Neuronal stem cell (in vitro differentiated cells): ENCODE data around the gene ARMH2.
"Not testable (repeated sequence)": the region's sequence is repeated elsewhere in the genome, so short reads cannot be mapped to it uniquely, and the experiment has no call there.

Experiments
- DNase-seq: peaks from one replicate; pipeline ENCODE4 v3.0.0-alpha.2; 2013; ENCODE audit warnings: low spot score
- H2AFZ ChIP-seq: one replicate; pipeline ENCODE4 v1.6.1; 2013; ENCODE audit warnings: mild to moderate bottlenecking, low read length, inconsistent platforms
- H2AK5ac ChIP-seq: 2 replicates; pipeline ENCODE4 v1.6.1; 2013; ENCODE audit warnings: low read depth, mild to moderate bottlenecking, inconsistent platforms, low read length, moderate library complexity, mixed read lengths
- H2BK120ac ChIP-seq: 2 replicates; pipeline ENCODE4 v1.6.1; 2013; ENCODE audit warnings: low read depth, mild to moderate bottlenecking, inconsistent platforms, low read length, moderate library complexity, mixed read lengths
- H2BK12ac ChIP-seq: one replicate; pipeline ENCODE4 v1.6.1; 2013; ENCODE audit warnings: low read length, inconsistent platforms
- H2BK15ac ChIP-seq: 2 replicates; pipeline ENCODE4 v1.6.1; 2013; ENCODE audit warnings: mild to moderate bottlenecking, low read length, inconsistent platforms, mixed read lengths
- H2BK5ac ChIP-seq: one replicate; pipeline ENCODE4 v1.6.1; 2013; ENCODE audit warnings: inconsistent platforms, mild to moderate bottlenecking, low read length, moderate library complexity
- H3K14ac ChIP-seq: one replicate; pipeline ENCODE4 v1.6.1; 2013; ENCODE audit warnings: low read length, inconsistent platforms
- H3K18ac ChIP-seq: 2 replicates; pipeline ENCODE4 v1.6.1; 2013; ENCODE audit warnings: low read length, inconsistent platforms
- H3K23ac ChIP-seq: 2 replicates; pipeline ENCODE4 v1.6.1; 2013; ENCODE audit warnings: low read depth, mild to moderate bottlenecking, mixed read lengths, low read length, inconsistent platforms; ENCODE audit not compliant: poor library complexity
- H3K27ac ChIP-seq: replicated peaks from 3 replicates; pipeline ENCODE4 v1.5.1; 2013; ENCODE audit warnings: low read length, inconsistent platforms
- H3K27me3 ChIP-seq, 3 experiments: 2 replicates each; pipeline ENCODE4 v1.6.1; 2013; ENCODE audit warnings: low read length in 3 of 3, mild to moderate bottlenecking in 2 of 3, inconsistent platforms in 1 of 3, low read depth in 1 of 3, mixed read lengths in 1 of 3, moderate library complexity in 1 of 3; ENCODE audit not compliant: control insufficient read depth in 3 of 3, insufficient read depth in 3 of 3
- H3K36me3 ChIP-seq, 2 donors: replicated peaks in 1 of 2; 2 replicates each; pipeline ENCODE4 v1.6.1; 2013; ENCODE audit warnings: low read length in 2 of 2; ENCODE audit not compliant: control insufficient read depth in 2 of 2, insufficient read depth in 2 of 2
- H3K4ac ChIP-seq: 2 replicates; pipeline ENCODE4 v1.6.1; 2013; ENCODE audit warnings: inconsistent platforms, mild to moderate bottlenecking, low read length, moderate library complexity
- H3K4me1 ChIP-seq, 2 donors: 1 replicate in 1 of 2; 2 replicates in 1 of 2; pipeline ENCODE4 v1.6.1; 2013; ENCODE audit warnings: low read length in 2 of 2, low read depth in 1 of 2; ENCODE audit not compliant: control insufficient read depth in 2 of 2, insufficient read depth in 1 of 2
- H3K4me2 ChIP-seq: one replicate; pipeline ENCODE4 v1.6.1; 2013; ENCODE audit warnings: mild to moderate bottlenecking, low read length, inconsistent platforms; ENCODE audit not compliant: insufficient read depth, poor library complexity, severe bottlenecking
- H3K4me3 ChIP-seq, 2 donors: 2 replicates each; pipeline ENCODE4 v1.5.1; 2013; ENCODE audit warnings: low read length in 2 of 2, mild to moderate bottlenecking in 2 of 2, inconsistent platforms in 1 of 2, moderate library complexity in 1 of 2
- H3K79me1 ChIP-seq: one replicate; pipeline ENCODE4 v1.6.1; 2013; ENCODE audit warnings: low read depth, mild to moderate bottlenecking, inconsistent platforms, low read length, moderate library complexity
- H3K9ac ChIP-seq: one replicate; pipeline ENCODE4 v1.6.1; 2013; ENCODE audit warnings: mild to moderate bottlenecking, low read depth, low read length, inconsistent platforms; ENCODE audit not compliant: poor library complexity
- H3K9me3 ChIP-seq, 2 donors: replicated peaks in 1 of 2; 2 replicates each; pipeline versions ENCODE3 to v1.6.1; 2013; ENCODE audit warnings: low read length in 2 of 2, mild to moderate bottlenecking in 2 of 2, inconsistent platforms in 1 of 2, low read depth in 1 of 2, mixed read lengths in 1 of 2, moderate library complexity in 1 of 2; ENCODE audit not compliant: control insufficient read depth in 2 of 2, insufficient read depth in 1 of 2
- H4K8ac ChIP-seq: one replicate; pipeline ENCODE4 v1.6.1; 2013; ENCODE audit warnings: low read depth, mild to moderate bottlenecking, inconsistent platforms, low read length, moderate library complexity
- H4K91ac ChIP-seq: one replicate; pipeline ENCODE4 v1.6.1; 2013; ENCODE audit warnings: low read length, low read depth, mild to moderate bottlenecking, inconsistent platforms; ENCODE audit not compliant: poor library complexity
- WGBS, 2 donors: extraction: QIAGEN DNeasy Blood & Tissue Kit; methylation state at CpG; one replicate each; pipeline ENCODE4 v1.1.7; 2013; ENCODE audit warnings: missing lambda C conversion rate in 2 of 2, mixed read lengths in 1 of 2; ENCODE audit not compliant: insufficient read length in 2 of 2, insufficient replicate concordance in 1 of 2; ENCODE audit errors: extremely low coverage in 2 of 2; 5-methylcytosine and 5-hydroxymethylcytosine counted together

Gene ARMH2

GRCh38 chr6:24764833-24765828, 33.6 kb downstream of the ARMH2 start:
- not testable (repeated sequence) for H3K9me3 ChIP-seq, H4K91ac ChIP-seq, H3K23ac ChIP-seq, H3K4me2 ChIP-seq, H2AK5ac ChIP-seq, H2BK15ac ChIP-seq, DNase-seq, H3K4me3 ChIP-seq, H3K27ac ChIP-seq, H3K4me1 ChIP-seq, H2BK120ac ChIP-seq, H2BK5ac ChIP-seq, H3K36me3 ChIP-seq, H3K18ac ChIP-seq, H3K79me1 ChIP-seq, H3K9ac ChIP-seq, H3K14ac ChIP-seq, H3K27me3 ChIP-seq, H3K4ac ChIP-seq, H4K8ac ChIP-seq
- H2AFZ ChIP-seq: peak overlapping the region; percentile 64
- peak overlapping the region; percentile 1 for H2BK12ac ChIP-seq
- no CpG with 5 or more reads among the region's 20 CpGs for WGBS, 2 donors

- H3K4ac ChIP-seq: no peak overlapping the region
- H2BK5ac ChIP-seq: no peak overlapping the region
- no peak overlapping the region for H2BK120ac ChIP-seq
- H4K8ac ChIP-seq: no peak overlapping the region
- H3K18ac ChIP-seq: no peak overlapping the region
- H3K9me3 ChIP-seq: no peaks in the 10 kb centered on the region
- no peak overlapping the region for H3K4me3 ChIP-seq
- H3K79me1 ChIP-seq: no peaks in the 10 kb centered on the region
- peaks cover 0 to 4% of the 10 kb centered on the region in 2 donors for H3K4me1 ChIP-seq
- H3K27me3 ChIP-seq: no peaks in the 10 kb centered on the region
- H3K4me2 ChIP-seq: no peak overlapping the region
- H2AFZ ChIP-seq: no peak overlapping the region
- no peak for DNase-seq
- H2BK15ac ChIP-seq: no peak overlapping the region
- WGBS, 2 donors: no CpG with 5 or more reads among the region's 3 CpGs
- H3K36me3 ChIP-seq: no peaks in the 10 kb centered on the region
- no peak overlapping the region for H3K23ac ChIP-seq
- no peak overlapping the region for H3K27ac ChIP-seq
- H3K14ac ChIP-seq: no peak overlapping the region
- H3K9ac ChIP-seq: no peak overlapping the region
- H2BK12ac ChIP-seq: no peak overlapping the region
- H2AK5ac ChIP-seq: no peak overlapping the region
- H4K91ac ChIP-seq: no peak overlapping the region
Measured at GRCh38 chr6:24763578-24763977, 35.1 kb downstream of the ARMH2 start.

DNA sequence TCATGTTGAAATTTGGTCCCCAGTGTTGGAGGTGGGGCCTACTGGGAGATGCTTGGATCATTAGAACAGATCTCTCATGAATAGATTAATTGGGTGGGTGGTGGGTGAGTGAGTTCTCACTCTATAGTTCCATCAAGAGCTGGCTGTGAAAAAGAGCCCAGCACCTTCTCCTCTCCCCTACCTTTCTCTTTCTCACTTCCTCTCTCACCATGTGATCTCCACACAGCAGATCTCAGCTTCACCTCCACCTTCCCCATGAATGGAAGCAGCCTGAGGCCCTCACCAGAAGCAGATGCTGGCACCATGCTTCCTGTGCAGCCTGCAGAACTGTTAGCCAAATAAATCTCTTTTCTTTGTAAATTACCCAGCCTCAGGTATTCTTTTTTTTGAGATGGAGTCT, 36.9 kb downstream of the ARMH2 start:
- H3K9me3 ChIP-seq: no peaks in the 10 kb centered on the region
- H2BK5ac ChIP-seq: no peak overlapping the region
- peak overlapping the region; percentile 71 for H2AFZ ChIP-seq
- no peak overlapping the region for H3K4me3 ChIP-seq
- H4K91ac ChIP-seq: no peak overlapping the region
- no peak overlapping the region for H2AK5ac ChIP-seq
- no peak overlapping the region for H2BK120ac ChIP-seq
- H3K27me3 ChIP-seq: no peaks in the 10 kb centered on the region
- H3K4me2 ChIP-seq: no peak overlapping the region
- H2BK15ac ChIP-seq: no peak overlapping the region
- no peak overlapping the region for H3K27ac ChIP-seq
- H3K4me1 ChIP-seq: peaks cover 0 to 5% of the 10 kb centered on the region in 2 donors
- H4K8ac ChIP-seq: no peak overlapping the region
- no peaks in the 10 kb centered on the region for H3K79me1 ChIP-seq
- H3K23ac ChIP-seq: no peak overlapping the region
- H3K14ac ChIP-seq: no peak overlapping the region
- no peak overlapping the region for H3K18ac ChIP-seq
- DNase-seq: no peak
- H3K4ac ChIP-seq: no peak overlapping the region
- H3K9ac ChIP-seq: no peak overlapping the region
- H3K36me3 ChIP-seq: no peaks in the 10 kb centered on the region
- H2BK12ac ChIP-seq: no peak overlapping the region

DNA sequence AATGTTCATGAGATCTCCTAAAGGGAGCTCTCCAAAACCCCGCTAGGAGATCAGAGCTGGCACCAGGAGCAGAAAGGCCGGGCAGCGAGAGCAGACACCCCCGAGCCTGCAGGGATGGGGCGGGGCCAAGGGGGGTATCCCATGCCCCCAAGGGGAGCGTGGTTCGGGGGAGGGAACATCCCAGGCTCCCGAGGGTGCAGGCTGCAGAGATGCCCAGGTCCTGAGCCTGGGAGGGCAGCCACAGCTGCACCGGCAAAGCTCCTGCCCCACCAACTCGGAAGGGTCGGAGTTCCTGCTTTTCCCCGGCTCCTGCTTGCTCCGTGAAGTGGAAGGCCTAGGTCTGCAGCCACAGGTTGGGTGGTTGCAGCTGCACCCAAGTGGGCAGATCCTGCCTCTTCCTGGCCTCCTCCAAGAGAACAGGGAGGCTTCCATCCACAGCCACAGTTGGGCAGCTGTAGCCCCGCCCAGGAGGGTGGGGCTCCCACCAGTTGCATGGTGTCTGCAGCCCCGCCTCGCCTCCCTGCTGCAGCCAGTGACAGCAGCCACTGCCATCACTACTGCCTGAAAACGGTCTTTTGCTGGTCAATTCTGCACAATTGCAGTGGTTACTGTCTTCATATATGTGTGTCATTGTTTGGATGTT, 37.4 kb downstream of the ARMH2 start:
- no CpG with 5 or more reads among the region's 17 CpGs for WGBS, 2 donors
- Histone ChIP-seq H2BK15ac (no peak overlapping the region), H2BK120ac (no peak overlapping the region), H2AK5ac (peak overlapping the region; percentile 47), H3K18ac (peak overlapping the region; percentile 93), H2AFZ (peak overlapping the region; percentile 71), H3K4me1 (peaks cover 0 to 5% of the 10 kb centered on the region in 2 donors), H3K23ac (peak overlapping the region; percentile 8), H3K27ac (no peak overlapping the region), H3K9ac (no peak overlapping the region), H3K79me1 (no peaks in the 10 kb centered on the region), H3K4ac (no peak overlapping the region), H3K14ac (no peak overlapping the region), H3K36me3 (no peaks in the 10 kb centered on the region), H4K91ac (no peak overlapping the region), H3K27me3 (no peaks in the 10 kb centered on the region), H3K4me3 (no peak overlapping the region), H4K8ac (no peak overlapping the region), H2BK12ac (no peak overlapping the region), H3K9me3 (no peaks in the 10 kb centered on the region), H3K4me2 (no peak overlapping the region), H2BK5ac (peak overlapping the region; percentile 71)
- no peak for DNase-seq
